PC-9 (cell line): ENCODE measurements around the gene CDKN1C. TPM values are rescaled to one million over a fixed set of nuclear protein-coding genes. Genes with fewer than 3 reads are reported as not detected.

Experiments
- BruUV-seq: library from RNA; stranded (reverse); fragments of 400-500 nt; replicated peaks from 2 replicates; lab custom pipeline; 2021; lab: Mats Ljungman, UMichigan
- CTCF ChIA-PET: fragments of 300-600 bp; sonication (Branson Sonifier 250); formaldehyde crosslinking; loops from one replicate; lab custom pipeline; 2022; ENCODE audit warnings: antibody characterized with exemption; lab: Charles Lee
- POLR2A ChIA-PET: fragments of 300-600 bp; sonication (Branson Sonifier 250); formaldehyde crosslinking; loops from one replicate; lab custom pipeline; 2022; ENCODE audit warnings: antibody characterized with exemption; ENCODE audit not compliant: unreplicated experiment; lab: Charles Lee
- DNase-seq, 2 experiments: peaks; one replicate each; pipeline versions ENCODE4 v3.0.0 to v3.0.0-alpha.2; 2015 to 2022; ENCODE audit warnings: mixed read lengths in 1 of 2
- H2AFZ ChIP-seq: fragments of 200-600 bp; sonication (generic); 2 replicates; pipeline ENCODE4 v1.8.1; 2017; ENCODE audit warnings: antibody characterized with exemption
- H3F3A ChIP-seq: fragments of 200-600 bp; sonication (generic); 2 replicates; pipeline ENCODE4 v1.8.1; 2017; ENCODE audit warnings: antibody characterized with exemption, mild to moderate bottlenecking, low read depth; ENCODE audit not compliant: insufficient read depth
- H3K27ac ChIP-seq: fragments of 200-600 bp; sonication (generic); 2 replicates; pipeline ENCODE4 v1.6.1; 2016; ENCODE audit warnings: mixed run types
- H3K27me3 ChIP-seq: fragments of 200-600 bp; sonication (generic); 2 replicates; pipeline ENCODE4 v1.6.1; 2016; ENCODE audit warnings: low read depth, mixed run types; ENCODE audit not compliant: insufficient read depth
- H3K36me3 ChIP-seq: fragments of 200-600 bp; sonication (generic); 2 replicates; pipeline ENCODE4 v1.6.1; 2016; ENCODE audit warnings: low read depth, mixed run types
- H3K4me1 ChIP-seq: fragments of 200-600 bp; sonication (generic); replicated peaks from 2 replicates; pipeline ENCODE4 v1.6.1; 2016; ENCODE audit warnings: mixed run types; ENCODE audit not compliant: insufficient read depth
- H3K4me2 ChIP-seq: fragments of 200-600 bp; sonication (generic); 2 replicates; pipeline ENCODE4 v1.6.1; 2017; ENCODE audit warnings: mixed run types
- H3K4me3 ChIP-seq: fragments of 200-600 bp; sonication (generic); 2 replicates; pipeline ENCODE4 v1.6.1; 2016; ENCODE audit warnings: mixed run types
- H3K79me2 ChIP-seq: fragments of 200-600 bp; sonication (generic); 2 replicates; pipeline ENCODE4 v1.6.1; 2017; ENCODE audit warnings: low read depth, mixed run types
- H3K9me2 ChIP-seq: fragments of 200-600 bp; sonication (generic); 2 replicates; pipeline ENCODE4 v1.8.1; 2017; ENCODE audit warnings: mild to moderate bottlenecking; ENCODE audit not compliant: insufficient read depth
- H3K9me3 ChIP-seq: fragments of 200-600 bp; sonication (generic); 2 replicates; pipeline ENCODE4 v1.8.1; 2016; ENCODE audit warnings: low read depth; ENCODE audit not compliant: insufficient read depth
- H4K20me1 ChIP-seq: fragments of 200-600 bp; sonication (generic); 2 replicates; pipeline ENCODE4 v1.8.1; 2017; ENCODE audit not compliant: insufficient read depth
- CTCF ChIP-seq: fragments of 200-600 bp; sonication (generic); conservative IDR thresholded peaks from 2 replicates; pipeline ENCODE4 v1.6.1; 2017; ENCODE audit warnings: mixed run types, antibody characterized with exemption, mild to moderate bottlenecking, moderate library complexity
- EZH2 ChIP-seq: fragments of 200-600 bp; sonication (generic); IDR thresholded peaks from 2 replicates; pipeline ENCODE4 v1.8.0; 2017; ENCODE audit warnings: antibody characterized with exemption, low read depth
- intact Hi-C: fragments of 100-400 bp; cut with micrococcal nuclease; formaldehyde crosslinking; loops from one replicate; pipeline ENCODE4 v1.10.0; 2022; ENCODE audit not compliant: unreplicated experiment
- total RNA-seq: library from RNA; stranded (reverse); gene quantifications from 2 replicates; pipeline ENCODE4 v1.2.3, GENCODE V29; 2021

CDKN1C gene
- total RNA-seq, 1 experiment from 2014 or later: 5.1 TPM

DNA sequence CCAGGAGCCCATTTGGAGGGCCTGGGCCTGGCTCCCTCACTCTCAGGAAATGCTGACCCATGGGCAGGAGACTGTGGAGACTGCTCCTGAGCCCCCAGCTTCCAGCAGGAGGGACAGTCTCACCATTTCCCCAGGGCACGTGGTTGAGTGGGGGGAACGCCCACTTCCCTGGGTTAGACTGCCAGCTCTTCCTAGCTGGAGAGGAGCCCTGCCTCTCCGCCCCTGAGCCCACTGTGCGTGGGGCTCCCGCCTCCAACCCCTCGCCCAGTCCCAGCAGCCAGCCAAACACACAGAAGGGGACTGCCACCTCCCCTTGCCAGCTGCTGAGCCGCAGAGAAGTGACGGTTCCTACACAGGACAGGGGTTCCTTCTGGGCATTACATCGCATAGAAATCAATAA is 37.1 kb downstream of the CDKN1C start:
- no peaks in the 10 kb centered on the region for H4K20me1 ChIP-seq
- no peak for TF ChIP-seq EZH2
- no peak for TF ChIP-seq CTCF
- intact Hi-C loops: no loop called here
- H3F3A ChIP-seq: no peaks in the 10 kb centered on the region
- no peaks in the 10 kb centered on the region for H3K4me1 ChIP-seq
- DNase-seq: no peak
- no peaks in the 10 kb centered on the region for H3K9me2 ChIP-seq
- H3K27ac ChIP-seq: no peak overlapping the region
- no peaks in the 10 kb centered on the region for H3K79me2 ChIP-seq
- H3K27me3 ChIP-seq: no peaks in the 10 kb centered on the region
- POLR2A ChIA-PET: no interaction called here
- H3K4me2 ChIP-seq: no peak overlapping the region
- CTCF ChIA-PET: no interaction called here
- H3K36me3 ChIP-seq: no peaks in the 10 kb centered on the region
- no peak overlapping the region for H2AFZ ChIP-seq
- H3K4me3 ChIP-seq: no peak overlapping the region
- BruUV-seq: no TSS peak
- no peaks in the 10 kb centered on the region for H3K9me3 ChIP-seq

- no TSS peak for BruUV-seq
- no peak overlapping the region for H2AFZ ChIP-seq
- H3K4me1 ChIP-seq: no peaks in the 10 kb centered on the region
- intact Hi-C loops: no loop called here
- DNase-seq: no peak
- H3K4me3 ChIP-seq: no peak overlapping the region
- H3K27ac ChIP-seq: no peak overlapping the region
- no peaks in the 10 kb centered on the region for H3K36me3 ChIP-seq
- H3K27me3 ChIP-seq: no peaks in the 10 kb centered on the region
- no peaks in the 10 kb centered on the region for H3K9me3 ChIP-seq
- no peaks in the 10 kb centered on the region for H3K79me2 ChIP-seq
- no peaks in the 10 kb centered on the region for H4K20me1 ChIP-seq
- H3K4me2 ChIP-seq: no peak overlapping the region
- POLR2A ChIA-PET: no interaction called here
- no peak for TF ChIP-seq CTCF
- no peak for TF ChIP-seq EZH2
- H3F3A ChIP-seq: no peaks in the 10 kb centered on the region
- no peaks in the 10 kb centered on the region for H3K9me2 ChIP-seq
- CTCF ChIA-PET: no interaction called here
Observed at GRCh38 chr11:2847561-2847960, 38.0 kb downstream of the CDKN1C start.

DNA sequence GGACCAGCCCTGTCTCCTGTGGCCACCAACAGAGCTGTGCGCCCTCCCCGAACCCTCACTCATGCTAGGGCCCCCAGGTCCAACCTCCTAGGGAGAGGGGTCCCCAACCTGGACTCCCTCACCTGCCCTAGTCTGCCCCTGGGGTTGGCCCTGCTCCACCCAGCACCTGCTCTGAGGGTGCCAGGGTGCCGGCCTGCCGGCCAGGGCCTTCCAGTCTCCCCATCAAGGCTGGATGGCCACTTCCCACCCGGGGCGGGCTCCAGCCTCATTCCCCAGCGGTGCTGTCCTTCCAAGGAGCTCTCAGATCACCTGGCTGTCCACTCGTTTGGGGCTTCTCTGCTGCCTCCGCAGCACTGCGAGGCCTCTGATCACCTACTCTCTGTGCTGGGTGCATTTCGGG is 39.1 kb downstream of the CDKN1C start:
- no peak overlapping the region for H3K27ac ChIP-seq
- intact Hi-C loops: no loop called here
- H3K4me3 ChIP-seq: no peak overlapping the region
- no peak overlapping the region for H3K4me2 ChIP-seq
- DNase-seq: no peak
- no peaks in the 10 kb centered on the region for H3K27me3 ChIP-seq
- H4K20me1 ChIP-seq: no peaks in the 10 kb centered on the region
- TF ChIP-seq CTCF (no peak), EZH2 (no peak)
- POLR2A ChIA-PET: no interaction called here
- no peaks in the 10 kb centered on the region for H3K79me2 ChIP-seq
- CTCF ChIA-PET: no interaction called here
- H3F3A ChIP-seq: no peaks in the 10 kb centered on the region
- H3K9me3 ChIP-seq: no peaks in the 10 kb centered on the region
- no peaks in the 10 kb centered on the region for H3K4me1 ChIP-seq
- no peaks in the 10 kb centered on the region for H3K9me2 ChIP-seq
- no TSS peak for BruUV-seq
- no peaks in the 10 kb centered on the region for H3K36me3 ChIP-seq
- no peak overlapping the region for H2AFZ ChIP-seq
